ENCODE data around the gene CRIM1. TPM values are rescaled to one million over a fixed set of nuclear protein-coding genes. Genes with fewer than 3 reads are reported as not detected.

The CRIM1 gene
- total RNA-seq, 1 donor from 2014 or later = 35.3 TPM

GRCh38 chr2:36549165-36549574 is 193.6 kb downstream of the CRIM1 start:
- Histone ChIP-seq H3K27me3 (ENCODE audit: control insufficient read depth, insufficient read depth, low read length) (no peaks in the 10 kb centered on the region), H3K36me3 (ENCODE audit: control insufficient read depth, insufficient read depth, low read length) (peaks cover 18% of the 10 kb centered on the region), H3K4me3 (ENCODE audit: low read depth, low read length) (no peak overlapping the region)
- no peak for FAIRE-seq
- no peak for DNase-seq (ENCODE audit: low read depth)
- TF ChIP-seq CTCF (IDR thresholded peaks at IDR 0.05; ENCODE audit: insufficient read depth, low read length, severe bottlenecking) = no peak

GRCh38 chr2:36550006-36550405 is 194.4 kb downstream of the CRIM1 start:
- H3K4me3 ChIP-seq (ENCODE audit: low read depth, low read length) = no peak overlapping the region
- TF ChIP-seq CTCF (IDR thresholded peaks at IDR 0.05; ENCODE audit: insufficient read depth, low read length, severe bottlenecking) = no peak
- H3K36me3 ChIP-seq (ENCODE audit: control insufficient read depth, insufficient read depth, low read length) = peaks cover 17% of the 10 kb centered on the region
- no peaks in the 10 kb centered on the region for H3K27me3 ChIP-seq (ENCODE audit: control insufficient read depth, insufficient read depth, low read length)
- FAIRE-seq (no peak), DNase-seq (ENCODE audit: low read depth) (no peak)

GRCh38 chr2:36553683-36554082 is 198.1 kb downstream of the CRIM1 start:
- no peak overlapping the region for H3K4me3 ChIP-seq (ENCODE audit: low read depth, low read length)
- FAIRE-seq (no peak), DNase-seq (ENCODE audit: low read depth) (no peak)
- no peak for TF ChIP-seq CTCF (IDR thresholded peaks at IDR 0.05; ENCODE audit: insufficient read depth, low read length, severe bottlenecking)
- no peaks in the 10 kb centered on the region for H3K27me3 ChIP-seq (ENCODE audit: control insufficient read depth, insufficient read depth, low read length)
- peaks cover 15% of the 10 kb centered on the region for H3K36me3 ChIP-seq (ENCODE audit: control insufficient read depth, insufficient read depth, low read length)

- Histone ChIP-seq H3K36me3 (ENCODE audit: control insufficient read depth, insufficient read depth, low read length) (peaks cover 11% of the 10 kb centered on the region), H3K27me3 (ENCODE audit: control insufficient read depth, insufficient read depth, low read length) (no peaks in the 10 kb centered on the region), H3K4me3 (ENCODE audit: low read depth, low read length) (no peak overlapping the region)
- no peak for TF ChIP-seq CTCF (IDR thresholded peaks at IDR 0.05; ENCODE audit: insufficient read depth, low read length, severe bottlenecking)
- FAIRE-seq = no peak
- no peak for DNase-seq (ENCODE audit: low read depth)
These were observed 199.0 kb downstream of the CRIM1 start for GRCh38 chr2:36554531-36554930.

- H3K36me3 ChIP-seq (ENCODE audit: control insufficient read depth, insufficient read depth, low read length) = peaks cover 12% of the 10 kb centered on the region
- FAIRE-seq = no peak
- no peak for DNase-seq (ENCODE audit: low read depth)
- TF ChIP-seq CTCF (IDR thresholded peaks at IDR 0.05; ENCODE audit: insufficient read depth, low read length, severe bottlenecking) = no peak
- H3K27me3 ChIP-seq (ENCODE audit: control insufficient read depth, insufficient read depth, low read length) = no peaks in the 10 kb centered on the region
- H3K4me3 ChIP-seq (ENCODE audit: low read depth, low read length) = no peak overlapping the region
These were observed 200.2 kb downstream of the CRIM1 start for GRCh38 chr2:36555789-36556188.

GRCh38 chr2:36556842-36557241 is 201.3 kb downstream of the CRIM1 start:
- peaks cover 10% of the 10 kb centered on the region for H3K36me3 ChIP-seq (ENCODE audit: control insufficient read depth, insufficient read depth, low read length)
- no peak for TF ChIP-seq CTCF (IDR thresholded peaks at IDR 0.05; ENCODE audit: insufficient read depth, low read length, severe bottlenecking)
- FAIRE-seq (no peak), DNase-seq (ENCODE audit: low read depth) (no peak)
- no peak overlapping the region for H3K4me3 ChIP-seq (ENCODE audit: low read depth, low read length)
- no peaks in the 10 kb centered on the region for H3K27me3 ChIP-seq (ENCODE audit: control insufficient read depth, insufficient read depth, low read length)

All from bronchial epithelial cell (primary cell).